IMR-90 (cell line): ENCODE data around the gene C6orf47.

ENCODE experiments used
- CEBPB ChIP-seq: IDR thresholded peaks from 2 replicates; pipeline ENCODE4 v1.6.1; 2012; ENCODE audit warnings: low read depth, low read length, improper control_type of control experiment
- CHD1 ChIP-seq: IDR thresholded peaks from 2 replicates; pipeline ENCODE4 v1.6.1; 2012; ENCODE audit warnings: low read depth, low read length, improper control_type of control experiment
- CTCF ChIP-seq: conservative IDR thresholded peaks from 2 replicates; pipeline ENCODE4 v1.5.1; 2012; ENCODE audit warnings: mild to moderate bottlenecking, low read depth, low read length, improper control_type of control experiment
- ELK1 ChIP-seq: fragments of 150-350 bp; IDR thresholded peaks from 2 replicates; pipeline ENCODE4 v1.6.1; 2016; ENCODE audit warnings: low read depth, mild to moderate bottlenecking, low read length, moderate library complexity, borderline replicate concordance
- FOS ChIP-seq: fragments of 150-350 bp; IDR thresholded peaks from 2 replicates; pipeline ENCODE4 v1.6.1; 2016; ENCODE audit warnings: low read depth, low read length
- MAZ ChIP-seq: IDR thresholded peaks from 2 replicates; pipeline ENCODE4 v1.6.1; 2012; ENCODE audit warnings: low read depth, mild to moderate bottlenecking, low read length, improper control_type of control experiment, moderate library complexity, borderline replicate concordance
- MXI1 ChIP-seq: IDR thresholded peaks from 2 replicates; pipeline ENCODE4 v1.6.1; 2012; ENCODE audit warnings: low read depth, mild to moderate bottlenecking, low read length, moderate library complexity, borderline replicate concordance
- POLR2A ChIP-seq: IDR thresholded peaks from 2 replicates; pipeline ENCODE4 v1.6.1; 2012; ENCODE audit warnings: mild to moderate bottlenecking, low read depth, low read length
- RAD21 ChIP-seq: IDR thresholded peaks from 2 replicates; pipeline ENCODE4 v1.6.1; 2012; ENCODE audit warnings: low read length, improper control_type of control experiment
- RCOR1 ChIP-seq: IDR thresholded peaks from 2 replicates; pipeline ENCODE4 v1.6.1; 2012; ENCODE audit warnings: mild to moderate bottlenecking, low read length, improper control_type of control experiment; ENCODE audit not compliant: insufficient replicate concordance
- SMC3 ChIP-seq: fragments of 150-350 bp; IDR thresholded peaks from 2 replicates; pipeline ENCODE4 v1.6.1; 2016; ENCODE audit warnings: low read depth, mild to moderate bottlenecking, antibody characterized with exemption, low read length, moderate library complexity
- USF2 ChIP-seq: fragments of 150-350 bp; IDR thresholded peaks from 2 replicates; pipeline ENCODE4 v1.6.1; 2017; ENCODE audit warnings: mild to moderate bottlenecking, antibody characterized with exemption, low read length, low read depth

GRCh38 chr6:31708224-31708623 is 47.6 kb upstream of the C6orf47 start:
- TF ChIP-seq MXI1 = no peak
- TF ChIP-seq CEBPB = no peak
- TF ChIP-seq POLR2A = no peak
- TF ChIP-seq CTCF = no peak
- no peak for TF ChIP-seq RCOR1
- TF ChIP-seq MAZ = no peak
- TF ChIP-seq SMC3 = no peak
- no peak for TF ChIP-seq FOS
- TF ChIP-seq CHD1 = no peak
- no peak for TF ChIP-seq RAD21
- TF ChIP-seq USF2 = no peak
- no peak for TF ChIP-seq ELK1
